SK-N-SH (cell line): ENCODE data around the gene AATF. TPM values are rescaled to one million over a fixed set of nuclear protein-coding genes. Genes with fewer than 3 reads are reported as not detected.

Experiments used
- CTCF ChIA-PET: fragments of 300-600, 350-600 bp; formaldehyde crosslinking; extraction: SDS; loops from one replicate; lab custom pipeline; 2021; lab: Yijun Ruan, JAX
- POLR2A ChIA-PET: fragments of 350-600 bp; sonication (Branson Sonifier 250); formaldehyde crosslinking; extraction: SDS; loops from one replicate; lab custom pipeline; 2020; ENCODE audit warnings: antibody characterized with exemption, inconsistent platforms; lab: Yijun Ruan, JAX
- DNase-seq: peaks from one replicate; pipeline ENCODE4 v3.0.0; 2012
- H2AFZ ChIP-seq: fragments of 200-600 bp; sonication (generic); 2 replicates; pipeline ENCODE4 v1.8.1; 2016; ENCODE audit warnings: antibody characterized with exemption, mild to moderate bottlenecking, low read depth
- H3F3A ChIP-seq: fragments of 200-600 bp; sonication (generic); replicated peaks from 2 replicates; pipeline ENCODE3; 2016; ENCODE audit warnings: antibody characterized with exemption, mild to moderate bottlenecking; ENCODE audit not compliant: insufficient read depth
- H3K27ac ChIP-seq, 2 experiments: fragments of 200-500 bp in 1 of 2; fragments of 200-600 bp in 1 of 2; sonication (Bioruptor generic) in 1 of 2; sonication (generic), shearing (Covaris generic) in 1 of 2; 2 replicates each; pipeline versions ENCODE4 v1.5.1 to v1.6.1; 2014 to 2016; ENCODE audit warnings: low read depth in 2 of 2, inconsistent platforms in 1 of 2, low read length in 1 of 2, mild to moderate bottlenecking in 1 of 2, mixed read lengths in 1 of 2
- H3K27me3 ChIP-seq: fragments of 200-600 bp; sonication (generic), shearing (Covaris generic); 2 replicates; pipeline ENCODE4 v1.6.1; 2016; ENCODE audit warnings: mixed run types; ENCODE audit not compliant: insufficient read depth
- H3K36me3 ChIP-seq, 2 experiments: fragments of 200-500 bp in 1 of 2; fragments of 200-600 bp in 1 of 2; sonication (Bioruptor generic) in 1 of 2; sonication (generic) in 1 of 2; replicated peaks in 1 of 2; 2 replicates each; pipeline versions ENCODE3 to v1.5.1; 2014 to 2016; ENCODE audit warnings: low read length in 1 of 2, mild to moderate bottlenecking in 1 of 2; ENCODE audit not compliant: insufficient read depth in 2 of 2, control insufficient read depth in 1 of 2
- H3K4me1 ChIP-seq, 2 experiments: fragments of 200-500 bp in 1 of 2; fragments of 200-600 bp in 1 of 2; sonication (Bioruptor generic) in 1 of 2; sonication (generic), shearing (Covaris generic) in 1 of 2; 2 replicates each; pipeline versions ENCODE4 v1.5.1 to v1.6.1; 2014 to 2016; ENCODE audit warnings: low read depth in 1 of 2, low read length in 1 of 2, mixed run types in 1 of 2; ENCODE audit not compliant: insufficient read depth in 2 of 2, control insufficient read depth in 1 of 2
- H3K4me2 ChIP-seq: fragments of 200-600 bp; sonication (generic), shearing (Covaris generic); 2 replicates; pipeline ENCODE4 v1.6.1; 2017; ENCODE audit warnings: mixed run types
- H3K4me3 ChIP-seq, 2 experiments: fragments of 200-500 bp in 1 of 2; fragments of 200-600 bp in 1 of 2; sonication (Bioruptor generic) in 1 of 2; sonication (generic), shearing (Covaris generic) in 1 of 2; 2 replicates each; pipeline versions ENCODE4 v1.5.1 to v1.8.1; 2014 to 2016; ENCODE audit warnings: low read depth in 2 of 2, inconsistent platforms in 1 of 2, low read length in 1 of 2, mild to moderate bottlenecking in 1 of 2, mixed read lengths in 1 of 2, moderate library complexity in 1 of 2
- H3K79me2 ChIP-seq: fragments of 200-600 bp; sonication (generic); 2 replicates; pipeline ENCODE4 v1.8.1; 2017; ENCODE audit warnings: mild to moderate bottlenecking; ENCODE audit not compliant: insufficient read depth
- H3K9ac ChIP-seq: fragments of 200-600 bp; sonication (generic); 2 replicates; pipeline ENCODE4 v1.6.1; 2017; ENCODE audit warnings: mixed run types
- H3K9me2 ChIP-seq: fragments of 200-600 bp; sonication (generic); 2 replicates; pipeline ENCODE4 v1.6.1; 2017; ENCODE audit warnings: mixed run types
- H3K9me3 ChIP-seq: fragments of 200-600 bp; sonication (generic); 2 replicates; pipeline ENCODE4 v1.6.1; 2017; ENCODE audit warnings: mixed run types, mild to moderate bottlenecking, moderate library complexity
- H4K20me1 ChIP-seq: fragments of 200-600 bp; sonication (generic); 2 replicates; pipeline ENCODE4 v1.6.1; 2017; ENCODE audit warnings: mild to moderate bottlenecking, mixed run types; ENCODE audit not compliant: insufficient read depth
- CHD2 ChIP-seq: fragments of 150-350 bp; IDR thresholded peaks from 2 replicates; pipeline ENCODE4 v1.6.1; 2018; ENCODE audit warnings: low read length; ENCODE audit not compliant: partially characterized antibody
- CTCF ChIP-seq: fragments of 200-600 bp; sonication (generic); IDR thresholded peaks from 2 replicates; pipeline ENCODE4 v1.6.1; 2017; ENCODE audit warnings: antibody characterized with exemption, mild to moderate bottlenecking, moderate library complexity
- ELF1 ChIP-seq: IDR thresholded peaks from 2 replicates; pipeline ENCODE4 v1.4.0; 2012
- FOSL2 ChIP-seq: IDR thresholded peaks from 2 replicates; pipeline ENCODE4 v1.4.0; 2012; ENCODE audit warnings: low read depth, mild to moderate bottlenecking, moderate library complexity, borderline replicate concordance
- FOXJ3 ChIP-seq: sonication (generic); formaldehyde crosslinking; IDR thresholded peaks from 2 replicates; pipeline ENCODE4 v1.5.1; 2020; ENCODE audit warnings: mild to moderate bottlenecking, missing genetic modification reagents
- GATA2 ChIP-seq: sonication (generic); formaldehyde crosslinking; IDR thresholded peaks from 2 replicates; pipeline ENCODE4 v1.5.0; 2020; ENCODE audit warnings: mild to moderate bottlenecking, missing genetic modification reagents
- MXI1 ChIP-seq: IDR thresholded peaks from 2 replicates; pipeline ENCODE4 v1.6.1; 2012; ENCODE audit warnings: mild to moderate bottlenecking, low read depth, low read length, improper control_type of control experiment
- NFIC ChIP-seq: IDR thresholded peaks from 2 replicates; pipeline ENCODE4 v1.4.0; 2012; ENCODE audit warnings: borderline replicate concordance
- NRF1 ChIP-seq: IDR thresholded peaks from 2 replicates; pipeline ENCODE4 v1.6.1; 2012; ENCODE audit warnings: low read depth, mild to moderate bottlenecking, low read length
- PBX3 ChIP-seq: IDR thresholded peaks from 2 replicates; pipeline ENCODE4; 2012
- SIN3A ChIP-seq: IDR thresholded peaks from 2 replicates; pipeline ENCODE4 v1.6.1; 2012; ENCODE audit warnings: low read depth, mild to moderate bottlenecking, low read length, moderate library complexity, borderline replicate concordance
- SMC3 ChIP-seq: IDR thresholded peaks from 2 replicates; pipeline ENCODE4 v1.6.1; 2012; ENCODE audit warnings: low read depth, low read length, improper control_type of control experiment
- TCF12 ChIP-seq: IDR thresholded peaks from 2 replicates; pipeline ENCODE4 v1.4.0; 2012
- TEAD4 ChIP-seq: IDR thresholded peaks from 2 replicates; pipeline ENCODE4 v1.4.0; 2012; ENCODE audit warnings: mild to moderate bottlenecking, borderline replicate concordance; ENCODE audit not compliant: insufficient read depth
- USF1 ChIP-seq: IDR thresholded peaks from 2 replicates; pipeline ENCODE4 v1.4.0; 2012; ENCODE audit warnings: low read depth, borderline replicate concordance
- ZBTB33 ChIP-seq: IDR thresholded peaks from 2 replicates; pipeline ENCODE4 v1.4.0; 2012; ENCODE audit warnings: low read depth, borderline replicate concordance
- WGBS: methylation state at CpG from one replicate; pipeline ENCODE4 v1.1.6; 2017; ENCODE audit warnings: low lambda C conversion rate; 5-methylcytosine and 5-hydroxymethylcytosine counted together
- polyA plus RNA-seq, 3 experiments: library from polyadenylated mRNA; depleted of rRNA; stranded (reverse); fragments of >200 nt; gene quantifications; 2 replicates each; pipeline ENCODE4 v1.2.3, GENCODE V29; 2012

AATF gene
- polyA plus RNA-seq, 1 of the 3 experiments (the other 2 are of a cell fraction), result 18.8 TPM

- WGBS, result 93% methylated on average over 4 of the region's 4 CpGs
- POLR2A ChIA-PET, result no interaction called here
- no peaks in the 10 kb centered on the region for H3K27me3 ChIP-seq
- H3K9me2 ChIP-seq, result no peaks in the 10 kb centered on the region
- CTCF ChIA-PET, result interaction anchor here (0.6 kb wide), 1 partner anchor 139 kb away, joined by 3 read pairs; no protein-coding TSS in a partner anchor
- H3K9me3 ChIP-seq, result no peaks in the 10 kb centered on the region
- no peak overlapping the region for H3K4me3 ChIP-seq
- H3K4me2 ChIP-seq, result no peak overlapping the region
- no peaks in the 10 kb centered on the region for H4K20me1 ChIP-seq
- no peak overlapping the region for H2AFZ ChIP-seq
- H3F3A ChIP-seq, result no peaks in the 10 kb centered on the region
- no peak overlapping the region for H3K9ac ChIP-seq
- no peak for DNase-seq
- no peaks in the 10 kb centered on the region for H3K79me2 ChIP-seq
- H3K27ac ChIP-seq, result no peak overlapping the region
- H3K4me1 ChIP-seq, result peaks cover 0 to 14% of the 10 kb centered on the region in 2 experiments; a peak in 1 of 4 replicates
- H3K36me3 ChIP-seq, result peaks cover 26 to 46% of the 10 kb centered on the region in 2 experiments
- TF ChIP-seq FOSL2 (no peak), FOXJ3 (no peak), ZBTB33 (no peak), ELF1 (no peak), TEAD4 (no peak), PBX3 (no peak), SMC3 (no peak), USF1 (no peak), MXI1 (no peak), NFIC (no peak), GATA2 (no peak), SIN3A (no peak), NRF1 (no peak), TCF12 (no peak), CTCF (no peak), CHD2 (no peak)
These were observed 151.5 kb downstream of the AATF start for GRCh38 chr17:37100231-37100630.
